H9 (cell line): Measurements from ENCODE around the gene KLHDC7A. TPM values are rescaled to one million over a fixed set of nuclear protein-coding genes. Genes with fewer than 3 reads are reported as not detected.

Source experiments
- DNase-seq: peaks from one replicate; pipeline ENCODE4 v3.0.0-alpha.2; 2017
- H2AFZ ChIP-seq: one replicate; pipeline ENCODE4 v1.6.1; 2013; ENCODE audit warnings: mild to moderate bottlenecking, low read length, control low read depth, moderate library complexity
- H2AK5ac ChIP-seq: 2 replicates; pipeline ENCODE4 v1.6.1; 2013; ENCODE audit warnings: low read length, control low read depth, mixed read lengths; ENCODE audit not compliant: insufficient read length
- H2BK120ac ChIP-seq: one replicate; pipeline ENCODE4 v1.6.1; 2013; ENCODE audit warnings: low read depth, mild to moderate bottlenecking, low read length, control low read depth, inconsistent platforms; ENCODE audit not compliant: poor library complexity, severe bottlenecking
- H2BK12ac ChIP-seq: 2 replicates; pipeline ENCODE4 v1.6.1; 2013; ENCODE audit warnings: low read length, control low read depth, mixed read lengths, low read depth; ENCODE audit not compliant: insufficient read length
- H2BK15ac ChIP-seq: 2 replicates; pipeline ENCODE4 v1.6.1; 2013; ENCODE audit warnings: low read depth, low read length, control low read depth
- H2BK20ac ChIP-seq: one replicate; pipeline ENCODE4 v1.6.1; 2013; ENCODE audit warnings: low read depth, mild to moderate bottlenecking, low read length, control low read depth, inconsistent platforms; ENCODE audit not compliant: poor library complexity, severe bottlenecking
- H2BK5ac ChIP-seq: 2 replicates; pipeline ENCODE4 v1.6.1; 2013; ENCODE audit warnings: low read length, control low read depth, mixed read lengths; ENCODE audit not compliant: insufficient read length
- H3K14ac ChIP-seq: 2 replicates; pipeline ENCODE4 v1.6.1; 2013; ENCODE audit warnings: low read length, control low read depth; ENCODE audit not compliant: insufficient read depth
- H3K18ac ChIP-seq: 2 replicates; pipeline ENCODE4 v1.6.1; 2013; ENCODE audit warnings: low read depth, mild to moderate bottlenecking, mixed read lengths, low read length, control low read depth; ENCODE audit not compliant: insufficient read length
- H3K23ac ChIP-seq: 2 replicates; pipeline ENCODE4 v1.6.1; 2013; ENCODE audit warnings: low read length, control low read depth, mixed read lengths, low read depth; ENCODE audit not compliant: insufficient read length
- H3K23me2 ChIP-seq: 2 replicates; pipeline ENCODE4 v1.6.1; 2013; ENCODE audit warnings: low read depth, mild to moderate bottlenecking, mixed read lengths, low read length, control low read depth; ENCODE audit not compliant: insufficient read length, poor library complexity, severe bottlenecking
- H3K27ac ChIP-seq: 2 replicates; pipeline ENCODE4 v1.5.1; 2013; ENCODE audit warnings: low read length, control low read depth, mixed read lengths, low read depth; ENCODE audit not compliant: insufficient read length
- H3K27me3 ChIP-seq: 2 replicates; pipeline ENCODE4 v1.6.1; 2013; ENCODE audit warnings: low read length, control low read depth, inconsistent platforms; ENCODE audit not compliant: insufficient read depth
- H3K4ac ChIP-seq: 2 replicates; pipeline ENCODE4 v1.6.1; 2013; ENCODE audit warnings: low read depth, mild to moderate bottlenecking, control low read depth, inconsistent platforms, low read length, moderate library complexity
- H3K4me1 ChIP-seq: 2 replicates; pipeline ENCODE4 v1.6.1; 2013; ENCODE audit warnings: low read length, control low read depth, inconsistent platforms; ENCODE audit not compliant: insufficient read depth
- H3K4me2 ChIP-seq: 2 replicates; pipeline ENCODE4 v1.6.1; 2013; ENCODE audit warnings: low read length, control low read depth, mixed read lengths; ENCODE audit not compliant: insufficient read length, insufficient read depth
- H3K56ac ChIP-seq: 2 replicates; pipeline ENCODE4 v1.6.1; 2013; ENCODE audit warnings: low read depth, mild to moderate bottlenecking, mixed read lengths, low read length, control low read depth; ENCODE audit not compliant: insufficient read length
- H3K79me1 ChIP-seq: 2 replicates; pipeline ENCODE4 v1.6.1; 2013; ENCODE audit warnings: low read depth, mild to moderate bottlenecking, moderate library complexity, low read length, control low read depth, inconsistent platforms; ENCODE audit not compliant: insufficient read depth, poor library complexity, severe bottlenecking
- H3K79me2 ChIP-seq: 2 replicates; pipeline ENCODE4 v1.6.1; 2013; ENCODE audit warnings: low read length, control low read depth, inconsistent platforms; ENCODE audit not compliant: insufficient read depth
- H3K9ac ChIP-seq: 2 replicates; pipeline ENCODE4 v1.6.1; 2013; ENCODE audit warnings: low read length, control low read depth, mixed read lengths; ENCODE audit not compliant: insufficient read length; ENCODE audit errors: extremely low read depth
- H3K9me3 ChIP-seq: one replicate; pipeline ENCODE4 v1.6.1; 2013; ENCODE audit warnings: low read depth, low read length, inconsistent platforms; ENCODE audit not compliant: control insufficient read depth
- H3T11ph ChIP-seq: one replicate; pipeline ENCODE4 v1.6.1; 2013; ENCODE audit warnings: mild to moderate bottlenecking, low read length, control low read depth, inconsistent platforms
- H4K20me1 ChIP-seq: one replicate; pipeline ENCODE4 v1.6.1; 2013; ENCODE audit not compliant: control insufficient read depth, insufficient read length, insufficient read depth
- H4K5ac ChIP-seq: 2 replicates; pipeline ENCODE4 v1.6.1; 2013; ENCODE audit warnings: low read depth, mild to moderate bottlenecking, mixed read lengths, low read length, control low read depth; ENCODE audit not compliant: insufficient read length
- H4K8ac ChIP-seq: replicated peaks from 2 replicates; pipeline ENCODE4 v1.6.1; 2013; ENCODE audit warnings: low read length, control low read depth, mixed read lengths, low read depth; ENCODE audit not compliant: insufficient read length
- H4K91ac ChIP-seq: 2 replicates; pipeline ENCODE4 v1.6.1; 2013; ENCODE audit warnings: low read depth, mild to moderate bottlenecking, moderate library complexity, mixed read lengths, low read length, control low read depth; ENCODE audit not compliant: insufficient read length
- H3K27ac Mint-ChIP-seq, 3 experiments: 2 replicates in 2 of 3; 3 replicates in 1 of 3; pipeline ENCODE4 v1.8.0; 2020 to 2021; ENCODE audit warnings: mixed read lengths in 3 of 3, mild to moderate bottlenecking in 1 of 3, moderate library complexity in 1 of 3
- H3K27me3 Mint-ChIP-seq: 2 replicates; pipeline ENCODE4 v1.8.0; 2021; ENCODE audit warnings: low read depth, mild to moderate bottlenecking, moderate library complexity, mixed read lengths
- H3K36me3 Mint-ChIP-seq, 3 experiments: 2 replicates in 2 of 3; 3 replicates in 1 of 3; pipeline ENCODE4 v1.8.0; 2020 to 2021; ENCODE audit warnings: low read depth in 3 of 3, mixed read lengths in 3 of 3; ENCODE audit not compliant: insufficient read depth in 1 of 3
- H3K4me1 Mint-ChIP-seq, 2 experiments: 2 replicates each; pipeline ENCODE4 v1.8.0; 2020; ENCODE audit warnings: mixed read lengths in 2 of 2
- H3K4me3 Mint-ChIP-seq, 2 experiments: 2 replicates in 1 of 2; 3 replicates in 1 of 2; pipeline ENCODE4 v1.8.0; 2020 to 2021; ENCODE audit warnings: mild to moderate bottlenecking in 2 of 2, mixed read lengths in 2 of 2, moderate library complexity in 1 of 2
- H3K9me3 Mint-ChIP-seq, 2 experiments: 2 replicates in 1 of 2; 3 replicates in 1 of 2; pipeline ENCODE4 v1.8.0; 2020; ENCODE audit warnings: mild to moderate bottlenecking in 2 of 2, mixed read lengths in 2 of 2, moderate library complexity in 1 of 2
- WGBS: extraction: QIAGEN DNeasy Blood & Tissue Kit; methylation state at CpG from one replicate; pipeline ENCODE4 v1.1.7; 2013; ENCODE audit warnings: missing lambda C conversion rate, low lambda C conversion rate, mixed read lengths; ENCODE audit not compliant: insufficient read length; ENCODE audit errors: extremely low coverage; 5-methylcytosine and 5-hydroxymethylcytosine counted together
- total RNA-seq: library from RNA; stranded (reverse); gene quantifications from 2 replicates; pipeline ENCODE4 v1.2.1, GENCODE V29; 2021
- TF ChIP-seq, protein P1 (sequence below): fragments of 200-600 bp; sonication (generic); conservative IDR thresholded peaks from 3 replicates; pipeline ENCODE4 v1.8.0; 2021; ENCODE audit warnings: antibody characterized with exemption, mild to moderate bottlenecking

KLHDC7A gene
- total RNA-seq, 1 experiment from 2014 or later: 11.4 TPM

DNA sequence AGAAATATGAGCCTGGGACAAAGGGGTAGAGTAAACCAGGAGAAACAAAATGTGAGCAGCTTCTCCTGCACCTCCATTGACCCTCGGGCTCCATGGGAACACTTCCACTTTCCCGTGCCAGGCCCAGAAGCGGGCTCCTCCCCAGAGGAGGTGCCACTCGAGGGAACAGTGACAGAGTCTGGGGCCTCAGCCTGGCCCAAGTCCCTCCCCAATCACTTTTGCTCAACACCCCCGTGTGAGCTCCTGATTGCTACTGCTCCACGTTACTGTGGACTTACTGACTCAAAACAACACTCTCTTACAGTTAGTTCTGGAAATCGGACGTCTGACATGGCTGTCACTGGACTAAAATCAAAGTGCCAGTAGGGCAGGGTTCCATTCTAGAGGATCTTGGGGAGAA lies 17.7 kb upstream of the KLHDC7A start:
- Histone ChIP-seq H3K4ac (no peak overlapping the region), H3K56ac (no peak overlapping the region), H3K79me1 (no peaks in the 10 kb centered on the region), H3K27ac (no peak overlapping the region), H4K5ac (no peak overlapping the region), H2BK15ac (no peak overlapping the region), H3K9me3 (no peaks in the 10 kb centered on the region), H3K23me2 (no peaks in the 10 kb centered on the region), H3K4me1 (no peaks in the 10 kb centered on the region), H4K91ac (no peak overlapping the region), H3K4me2 (no peak overlapping the region), H3K79me2 (no peaks in the 10 kb centered on the region), H4K20me1 (no peaks in the 10 kb centered on the region), H3T11ph (no peak overlapping the region), H2BK120ac (no peak overlapping the region), H2BK20ac (no peak overlapping the region), H4K8ac (no peak overlapping the region), H2BK5ac (no peak overlapping the region), H3K9ac (no peak overlapping the region), H3K18ac (no peak overlapping the region), H2BK12ac (no peak overlapping the region), H3K14ac (no peak overlapping the region), H3K23ac (no peak overlapping the region), H2AFZ (no peak overlapping the region), H2AK5ac (no peak overlapping the region), H3K27me3 (no peaks in the 10 kb centered on the region)
- Mint-ChIP-seq H3K36me3 (peaks cover 0 to 5% (median 3%) of the 10 kb centered on the region in 3 experiments; a peak in 5 of 7 replicates), H3K27me3 (peaks cover 28% of the 10 kb centered on the region), H3K9me3 (peaks cover 2 to 3% of the 10 kb centered on the region in 2 experiments; a peak in 3 of 5 replicates), H3K4me1 (peaks cover 5 to 12% of the 10 kb centered on the region in 2 experiments; a peak in 2 of 4 replicates), H3K4me3 (no peak overlapping the region), H3K27ac (no peak overlapping the region)
- TF ChIP-seq, protein P1, sequence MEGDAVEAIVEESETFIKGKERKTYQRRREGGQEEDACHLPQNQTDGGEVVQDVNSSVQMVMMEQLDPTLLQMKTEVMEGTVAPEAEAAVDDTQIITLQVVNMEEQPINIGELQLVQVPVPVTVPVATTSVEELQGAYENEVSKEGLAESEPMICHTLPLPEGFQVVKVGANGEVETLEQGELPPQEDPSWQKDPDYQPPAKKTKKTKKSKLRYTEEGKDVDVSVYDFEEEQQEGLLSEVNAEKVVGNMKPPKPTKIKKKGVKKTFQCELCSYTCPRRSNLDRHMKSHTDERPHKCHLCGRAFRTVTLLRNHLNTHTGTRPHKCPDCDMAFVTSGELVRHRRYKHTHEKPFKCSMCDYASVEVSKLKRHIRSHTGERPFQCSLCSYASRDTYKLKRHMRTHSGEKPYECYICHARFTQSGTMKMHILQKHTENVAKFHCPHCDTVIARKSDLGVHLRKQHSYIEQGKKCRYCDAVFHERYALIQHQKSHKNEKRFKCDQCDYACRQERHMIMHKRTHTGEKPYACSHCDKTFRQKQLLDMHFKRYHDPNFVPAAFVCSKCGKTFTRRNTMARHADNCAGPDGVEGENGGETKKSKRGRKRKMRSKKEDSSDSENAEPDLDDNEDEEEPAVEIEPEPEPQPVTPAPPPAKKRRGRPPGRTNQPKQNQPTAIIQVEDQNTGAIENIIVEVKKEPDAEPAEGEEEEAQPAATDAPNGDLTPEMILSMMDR: no peak
- no peak for DNase-seq
- WGBS: no CpG with 5 or more reads among the region's 8 CpGs
